ENCODE results near the gene STARD10.
"Not testable (repeated sequence)": the region's sequence is repeated elsewhere in the genome, so short reads cannot be mapped to it uniquely, and the experiment has no call there.

Gene STARD10

DNA sequence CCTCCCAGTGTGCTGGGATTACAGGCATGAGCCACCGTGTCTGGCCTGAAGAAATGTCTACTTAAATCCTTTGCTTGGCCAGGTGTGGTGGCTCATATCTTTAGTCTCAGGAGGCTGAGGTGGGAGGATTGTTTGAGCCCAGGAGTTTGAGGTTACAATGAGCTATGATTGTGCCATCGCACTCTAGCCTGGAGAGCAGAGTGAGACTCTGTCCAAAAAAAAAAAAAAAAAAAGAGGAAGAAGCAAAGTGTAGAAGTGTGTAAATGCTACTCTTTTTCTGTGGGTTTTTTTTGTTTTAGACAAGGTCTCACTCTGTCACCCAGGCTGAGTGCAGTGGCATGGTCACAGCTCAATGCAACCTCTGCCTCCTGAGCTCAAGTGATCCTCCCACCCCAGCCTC, 13.9 kb upstream of the STARD10 start:
- no peak for DNase-seq (ENCODE audit: low spot score)

DNA sequence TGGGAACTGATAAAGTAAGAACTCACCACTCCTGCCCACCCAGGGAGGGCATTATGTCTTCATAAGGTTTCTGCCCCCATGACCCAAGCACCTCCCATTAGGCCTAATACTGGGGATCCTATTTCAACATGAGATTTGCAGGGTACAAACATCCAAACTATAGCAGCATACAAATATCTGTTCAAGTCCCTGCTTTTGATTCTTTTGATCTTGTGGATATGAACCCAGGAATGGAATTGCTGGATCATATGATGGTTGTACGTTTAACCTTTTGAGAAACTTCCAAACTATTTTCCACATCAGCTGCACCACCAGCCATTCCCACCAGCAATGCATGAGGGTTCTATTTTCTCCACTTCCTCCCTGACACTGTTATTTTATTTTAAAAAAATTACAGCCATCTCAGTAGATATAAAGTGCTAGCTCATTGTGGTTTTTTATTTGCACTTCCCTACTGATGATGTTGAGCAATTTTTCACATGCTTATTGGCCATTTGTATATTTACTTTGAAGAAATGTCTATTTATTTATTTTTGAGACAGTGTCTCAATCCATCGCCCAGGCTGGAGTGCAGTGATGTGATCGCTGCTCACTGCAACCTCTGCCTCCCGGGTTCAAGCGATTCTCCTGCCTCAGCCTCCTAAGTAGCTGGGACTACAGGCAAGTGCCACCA, 13.3 kb upstream of the STARD10 start:
- no peak for DNase-seq (ENCODE audit: low spot score)

DNA sequence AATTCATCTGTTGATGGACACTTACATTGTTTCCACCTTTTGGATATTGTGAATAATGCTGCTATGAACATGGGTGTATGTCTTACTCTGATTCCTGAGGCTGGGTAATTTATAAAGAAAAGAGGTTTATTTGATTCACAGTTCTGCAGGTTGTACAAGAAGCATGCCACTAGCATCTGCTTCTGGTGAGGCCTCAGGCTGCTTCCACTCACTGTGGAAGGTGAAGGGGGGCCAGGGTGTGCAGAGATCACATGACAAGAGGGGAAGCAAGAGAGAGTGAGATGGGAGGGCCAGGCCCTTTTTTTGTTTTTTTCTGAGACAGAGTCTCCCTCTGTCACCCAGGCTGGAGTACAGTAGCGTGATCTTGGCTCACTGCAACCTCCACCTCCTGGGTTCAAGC, 12.5 kb upstream of the STARD10 start:
- DNase-seq (ENCODE audit: low spot score): not testable (repeated sequence)

DNA sequence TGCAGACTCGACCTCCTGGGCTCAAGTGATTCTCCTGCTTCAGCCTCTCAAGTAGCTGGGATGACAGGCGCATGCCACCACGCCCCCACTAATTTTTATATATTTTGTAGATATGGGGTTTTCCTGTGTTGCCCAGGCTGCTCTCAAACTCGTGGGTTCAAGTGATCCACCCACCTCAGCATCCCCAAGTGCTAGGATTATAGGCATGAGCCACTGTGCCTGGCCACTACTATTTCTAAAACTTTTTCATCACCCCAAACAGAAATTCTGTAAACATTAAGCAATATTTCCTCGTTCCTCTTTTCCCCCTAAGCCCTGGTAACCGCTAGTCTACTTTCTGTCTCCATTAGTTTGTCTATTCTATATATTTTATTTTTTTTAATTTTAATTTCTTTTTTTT, 11.4 kb upstream of the STARD10 start:
- DNase-seq (ENCODE audit: low spot score): no peak

DNA sequence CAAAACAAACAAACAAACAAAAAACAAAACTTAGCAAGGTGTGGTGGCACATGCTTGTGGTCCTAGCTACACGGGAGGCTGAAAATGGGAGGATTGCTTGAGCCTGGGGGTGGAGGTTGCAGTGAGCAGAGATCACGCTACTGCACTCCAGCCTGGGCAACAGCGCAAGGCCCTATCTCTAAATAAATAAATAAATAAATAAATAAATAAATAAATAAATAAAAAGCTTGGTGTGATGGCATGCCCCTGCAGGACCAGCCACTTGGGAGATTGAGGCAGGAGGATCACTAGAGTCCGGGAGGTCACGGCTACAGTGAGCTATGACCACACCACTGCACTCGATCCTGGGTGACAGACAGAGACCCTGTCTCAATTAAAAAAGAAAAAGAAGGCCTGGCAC, 9.0 kb upstream of the STARD10 start:
- no peak for DNase-seq (ENCODE audit: low spot score)

DNA sequence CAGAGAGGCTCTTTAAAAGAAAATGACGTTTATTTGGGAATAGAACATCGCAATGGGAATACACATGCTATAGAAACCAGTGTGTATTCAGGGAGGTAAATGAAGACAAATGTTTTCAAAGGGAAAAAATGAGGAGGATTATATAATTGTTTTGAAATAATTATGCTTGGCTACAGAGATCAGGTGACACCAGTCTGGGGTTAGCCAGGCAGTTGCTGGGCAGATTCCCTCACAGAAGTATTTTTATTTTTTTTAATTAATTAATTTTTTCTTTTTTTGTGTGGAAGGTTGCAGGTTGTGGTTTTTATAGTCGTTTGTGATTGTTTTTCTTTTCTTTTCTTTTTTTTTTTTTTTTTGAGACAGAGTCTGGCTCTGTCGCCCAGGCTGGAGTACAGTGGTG, 5.6 kb upstream of the STARD10 start:
- no peak for DNase-seq (ENCODE audit: low spot score)

DNA sequence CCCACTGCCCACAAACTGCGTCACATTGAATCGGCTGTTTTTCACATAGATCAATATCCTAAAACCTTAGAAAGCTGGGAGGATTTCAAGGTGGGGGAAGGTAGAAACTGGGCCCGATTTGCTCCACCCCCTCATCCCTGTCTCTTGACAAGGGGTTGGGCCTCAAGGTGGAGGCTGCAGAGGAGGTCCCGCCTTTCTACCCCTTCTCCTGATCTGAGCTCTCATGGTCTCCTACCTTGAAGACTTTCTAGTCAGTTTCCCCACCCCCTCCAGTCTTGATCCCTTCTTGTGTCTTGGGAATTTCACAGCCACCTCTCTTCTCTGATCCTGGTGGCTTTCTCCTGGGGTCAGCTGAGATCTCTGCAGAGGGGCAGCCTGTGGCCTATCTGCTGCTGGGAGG, 4.5 kb upstream of the STARD10 start:
- no peak for DNase-seq (ENCODE audit: low spot score)

DNA sequence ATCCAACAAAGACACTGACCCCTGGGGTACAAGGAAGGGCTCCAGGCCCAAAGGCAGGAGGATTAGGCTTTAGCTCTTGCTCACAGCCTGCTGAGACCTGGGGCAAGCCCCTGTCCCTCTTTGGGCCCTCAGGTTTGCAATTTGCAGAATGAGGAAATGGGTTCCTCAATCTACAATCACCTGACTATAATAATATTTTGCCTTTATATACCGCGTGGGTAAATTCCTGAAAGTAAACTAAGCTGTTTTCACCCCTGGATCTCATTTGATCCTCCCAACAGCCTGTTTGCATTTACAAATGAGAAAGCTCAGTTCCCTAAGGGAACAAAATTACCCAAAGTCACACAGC, 797 bp downstream of the STARD10 start:
- no peak for DNase-seq (ENCODE audit: low spot score)

DNA sequence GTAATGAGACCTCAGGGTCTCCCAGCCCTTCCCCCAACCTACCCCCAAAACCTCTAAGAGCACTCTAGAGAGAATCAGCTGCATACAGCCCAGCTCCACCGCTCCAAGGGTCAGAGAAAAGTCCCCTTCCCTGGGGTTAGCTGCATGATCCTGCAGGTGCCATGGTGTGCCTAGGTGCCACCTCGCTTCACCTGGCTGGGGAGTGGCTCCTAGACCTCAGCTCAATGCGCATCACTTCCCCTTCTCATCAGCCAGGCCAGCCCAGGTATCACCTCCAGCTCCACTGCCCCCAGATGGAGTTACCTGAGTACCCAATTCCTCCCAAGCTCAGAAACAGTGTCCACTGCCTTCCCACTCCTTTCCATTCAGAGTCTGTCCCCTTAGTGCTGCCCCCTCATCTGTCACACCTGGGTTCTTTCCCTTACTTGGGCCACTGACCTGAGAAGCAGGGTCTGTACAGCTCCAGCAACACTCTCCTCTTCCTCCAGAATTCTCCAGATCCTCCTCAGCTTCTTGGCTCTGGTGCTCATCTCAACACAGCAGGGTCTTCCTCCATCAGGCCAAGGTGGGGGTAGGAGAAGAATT, 1.3 kb downstream of the STARD10 start:
- DNase-seq (ENCODE audit: low spot score): no peak

DNA sequence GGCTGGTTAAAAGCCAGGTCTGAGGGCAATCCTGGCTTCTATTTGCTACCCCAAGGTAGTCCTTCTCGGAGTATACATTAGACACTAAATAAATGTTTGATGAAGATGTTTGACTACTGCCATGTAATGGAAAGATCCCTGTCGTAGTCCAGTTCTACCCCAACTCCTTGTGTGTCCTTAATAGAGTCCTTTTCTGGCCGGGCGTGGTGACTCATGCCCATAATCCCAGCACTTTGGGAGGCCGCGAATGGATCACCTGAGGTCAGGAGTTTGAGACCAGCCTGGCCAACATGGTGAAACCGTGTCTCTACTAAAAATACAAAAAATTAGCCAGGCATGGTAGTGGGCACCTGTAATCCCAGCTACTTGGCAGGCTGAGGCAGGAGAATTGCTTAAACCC, 2.6 kb downstream of the STARD10 start:
- DNase-seq (ENCODE audit: low spot score): not testable (repeated sequence)

DNA sequence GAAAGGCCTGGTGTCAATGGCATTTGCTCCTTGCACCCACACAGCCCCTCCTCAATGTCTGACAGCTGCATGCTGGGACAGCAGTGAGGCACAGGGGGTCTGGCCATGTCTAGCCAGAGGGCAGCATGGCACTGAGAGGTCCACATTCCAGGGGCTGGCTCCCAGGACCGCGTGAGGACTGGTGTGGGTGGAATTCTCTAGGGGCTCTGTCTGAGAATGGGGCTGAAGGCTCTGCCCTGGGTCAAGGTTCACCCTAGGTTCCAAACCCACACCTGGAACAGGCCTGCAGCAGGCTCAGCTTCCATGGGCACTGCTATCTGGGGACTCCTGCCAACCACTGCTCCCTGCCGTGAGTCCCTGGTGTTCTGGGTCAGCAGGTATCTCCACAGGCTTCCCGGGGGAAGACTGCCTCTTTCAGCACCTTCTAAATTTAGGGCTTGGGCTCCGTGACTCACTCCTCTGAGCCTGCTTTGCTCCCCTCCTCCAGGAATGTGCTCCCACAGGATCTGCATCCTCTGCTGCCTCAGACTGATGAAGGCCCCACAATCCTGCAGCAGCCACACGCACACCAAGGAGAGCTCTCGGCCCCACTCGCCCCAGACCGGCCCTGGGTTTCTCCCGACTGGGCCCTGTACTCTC, 4.2 kb downstream of the STARD10 start:
- no peak for DNase-seq (ENCODE audit: low spot score)

DNA sequence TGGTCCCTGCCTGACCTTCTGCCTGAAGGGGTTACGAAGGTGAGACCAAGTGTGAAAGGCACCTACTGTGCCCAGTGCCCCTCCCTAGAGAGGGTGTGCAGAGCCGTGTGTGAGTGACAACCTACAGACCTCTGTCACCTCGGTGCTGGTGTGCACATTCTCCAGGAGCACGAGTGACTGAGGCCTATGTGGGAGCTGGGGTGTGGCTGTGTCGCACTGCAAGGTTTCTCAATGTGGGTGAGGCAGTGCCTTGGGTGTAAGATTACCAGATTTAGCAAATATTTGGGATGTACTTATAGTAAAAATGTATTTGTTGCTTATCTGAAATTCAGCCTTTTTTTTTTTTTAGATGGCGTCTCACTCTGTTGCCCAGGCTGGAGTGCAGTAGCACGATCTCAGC, 5.6 kb downstream of the STARD10 start:
- DNase-seq (ENCODE audit: low spot score): no peak

DNA sequence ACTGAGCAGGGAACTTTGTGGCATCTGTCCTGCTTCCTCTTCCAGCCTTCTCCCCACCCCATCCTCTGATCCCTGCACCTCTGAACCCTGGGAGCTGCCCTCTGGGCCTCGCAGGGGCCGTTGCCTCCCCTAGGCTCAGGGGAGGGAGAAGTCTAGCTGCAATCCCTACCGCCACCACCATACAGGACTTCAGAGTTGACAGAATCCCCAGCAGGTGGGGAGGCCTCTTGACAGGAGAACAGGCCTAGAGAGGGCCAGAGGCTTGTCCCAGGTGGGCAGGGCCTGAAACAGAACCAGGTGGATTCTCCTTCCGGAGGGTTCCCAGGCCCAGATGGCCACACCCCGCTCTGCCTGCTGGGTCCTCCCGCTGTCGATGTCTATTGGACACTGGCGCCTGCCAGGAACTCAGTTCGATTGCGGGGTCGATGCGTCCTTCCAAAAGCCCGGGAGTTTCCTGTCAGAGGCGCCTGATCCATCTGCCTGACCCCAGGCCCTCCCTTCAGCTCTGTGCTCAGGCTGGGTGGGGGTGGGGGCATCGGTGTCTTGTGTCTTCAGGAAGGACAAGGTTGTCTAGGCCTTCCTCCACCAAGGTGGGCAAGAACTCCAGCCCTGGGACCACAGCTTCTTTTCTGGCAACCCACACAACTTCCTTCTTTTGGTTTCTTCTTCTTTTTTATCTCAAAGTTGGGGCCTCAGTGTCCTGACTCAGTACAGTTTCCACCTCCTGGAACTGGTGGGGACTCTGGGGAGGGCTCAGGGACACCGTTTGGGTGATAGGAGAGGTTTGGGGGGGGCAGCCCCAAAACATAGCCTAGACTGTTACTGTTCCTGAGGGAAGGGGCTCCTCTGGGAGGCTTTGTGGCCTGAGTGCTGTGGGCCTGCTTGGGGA, 6.4 kb downstream of the STARD10 start:
- no peak for DNase-seq (ENCODE audit: low spot score)

DNA sequence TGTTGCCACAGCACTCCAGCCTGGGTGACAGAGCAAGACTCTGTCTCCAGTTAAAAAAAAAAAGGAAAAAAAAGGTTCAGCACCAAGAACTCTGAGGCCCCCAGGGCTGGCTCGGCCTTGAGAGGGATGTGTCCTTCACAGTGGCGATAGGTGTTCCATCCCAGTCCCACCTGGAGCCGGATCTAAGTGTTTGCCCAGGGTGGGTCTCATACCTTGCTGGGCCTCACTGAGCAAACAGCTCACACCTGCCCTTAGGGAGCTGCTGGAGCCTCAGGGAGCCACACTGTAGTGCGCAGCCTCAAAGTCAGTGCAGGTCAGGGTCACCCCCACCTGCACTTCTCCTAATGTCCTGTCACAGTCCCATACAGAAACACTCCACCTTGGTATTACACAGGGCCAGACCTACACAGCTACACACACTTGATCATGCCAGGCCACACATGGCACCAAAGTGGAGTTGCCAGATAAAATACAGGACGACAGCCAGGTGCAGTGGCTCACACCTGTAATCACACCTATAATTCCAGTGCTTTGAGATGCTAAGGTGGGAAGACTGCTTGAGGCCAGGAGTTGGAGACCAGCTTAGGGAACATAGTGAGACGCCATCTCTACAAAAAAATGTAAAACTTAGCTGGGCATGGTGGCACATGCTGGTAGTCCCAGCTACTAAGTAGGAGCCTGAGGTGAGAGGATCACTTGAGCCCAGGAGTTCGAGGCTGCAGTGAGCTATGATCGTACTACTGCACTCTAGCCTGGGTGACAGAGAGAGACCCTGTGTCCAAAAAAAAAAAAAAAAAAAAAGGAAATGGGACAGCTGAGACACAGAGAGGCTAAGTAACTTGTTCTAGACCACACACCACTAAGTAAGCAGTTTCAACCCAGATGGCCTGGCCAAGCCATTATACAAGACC, 7.3 kb downstream of the STARD10 start:
- DNase-seq (ENCODE audit: low spot score): no peak

DNA sequence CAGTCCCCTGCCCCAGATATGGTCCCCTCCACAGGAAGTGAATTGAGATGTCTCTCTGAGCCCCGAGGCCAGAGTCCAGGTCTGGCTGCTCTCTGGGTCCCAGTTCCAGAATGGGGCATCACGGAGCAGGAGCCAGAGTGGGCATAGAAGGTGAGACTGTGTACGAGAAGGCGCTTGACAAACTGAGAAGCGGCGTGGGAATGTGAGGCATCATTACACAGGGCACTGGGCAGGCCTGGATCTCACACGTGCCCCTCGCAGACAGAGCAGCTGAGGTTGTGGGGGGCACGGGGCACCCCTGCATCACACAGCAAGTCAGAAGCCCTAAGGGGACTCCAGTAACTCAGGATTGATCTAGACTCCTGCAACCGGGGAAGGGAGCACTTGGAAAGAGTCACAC, 9.2 kb downstream of the STARD10 start:
- DNase-seq (ENCODE audit: low spot score): no peak

DNA sequence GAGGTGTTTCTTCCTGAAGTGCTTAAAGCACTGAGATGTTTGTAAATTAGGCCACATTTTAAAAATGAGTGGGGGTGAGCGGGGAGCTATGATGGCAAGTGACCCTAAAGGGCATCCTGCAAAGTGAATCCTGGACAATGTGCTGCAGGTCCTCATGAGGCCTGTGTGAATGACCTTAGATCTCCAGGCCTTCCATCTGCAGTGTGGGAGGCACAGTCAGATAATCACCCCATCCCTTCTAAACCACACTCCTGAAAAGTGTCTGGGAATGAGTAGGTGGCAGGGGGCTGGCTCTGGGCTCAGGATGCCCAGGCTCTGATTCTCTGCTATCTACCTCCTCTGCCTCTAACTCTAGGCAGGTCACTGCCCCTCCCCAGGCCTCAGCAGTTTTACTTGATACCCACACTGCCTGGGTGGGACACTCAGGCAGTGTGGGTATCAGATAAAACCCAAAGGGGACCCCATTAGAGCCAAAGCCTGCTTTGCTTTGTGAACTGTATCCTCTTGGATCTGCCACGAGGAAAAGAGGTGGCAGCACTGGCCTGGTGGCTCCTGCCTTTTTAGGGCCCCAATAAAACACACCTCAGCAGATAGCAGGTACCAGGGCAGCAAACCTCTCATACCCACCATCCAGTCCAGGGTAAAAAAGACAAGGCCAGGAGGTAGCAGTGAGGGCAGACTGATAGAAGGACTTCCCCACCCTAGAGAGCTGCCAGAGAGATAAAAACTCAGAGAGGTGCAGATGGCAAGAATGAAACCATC, 10.5 kb downstream of the STARD10 start:
- no peak for DNase-seq (ENCODE audit: low spot score)

DNA sequence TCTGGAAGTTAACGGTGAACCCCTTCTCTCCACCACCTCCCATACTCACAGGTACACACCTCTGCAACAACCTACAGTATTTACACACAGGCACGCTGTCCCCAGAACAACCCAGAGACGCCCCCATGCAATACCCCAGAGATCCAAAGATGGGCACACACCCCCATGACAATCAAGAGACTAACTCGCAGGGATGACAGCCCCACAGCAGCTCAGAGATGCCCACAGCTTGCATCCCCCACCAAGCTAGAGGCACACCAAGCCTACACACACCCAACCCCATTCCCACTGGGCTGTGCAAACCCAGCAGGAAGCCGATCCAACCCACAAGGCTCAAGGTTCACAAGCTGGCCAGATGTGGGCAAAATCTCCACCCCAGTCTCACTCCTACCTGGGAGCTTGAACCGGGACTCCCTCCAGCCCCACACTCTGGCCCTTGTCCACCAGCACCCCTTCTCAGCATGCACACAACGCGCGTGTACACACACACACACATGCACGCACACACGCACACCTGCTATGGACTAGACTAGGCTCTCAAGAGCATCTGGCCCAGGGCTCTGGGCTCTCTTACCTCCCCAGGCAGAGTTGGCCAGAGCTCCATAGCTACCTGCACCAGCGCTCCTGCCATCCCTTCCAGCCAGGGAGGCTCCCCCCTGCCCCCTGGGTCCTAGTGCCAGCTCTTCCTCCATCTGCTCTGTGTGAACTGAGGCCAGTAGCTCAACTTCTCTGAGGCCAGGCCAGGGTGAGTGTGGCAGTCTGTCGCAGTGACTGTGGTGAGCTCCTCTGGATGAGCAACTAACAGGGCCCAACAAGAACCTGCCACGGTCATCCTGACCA, 11.5 kb downstream of the STARD10 start:
- DNase-seq (ENCODE audit: low spot score): no peak

DNA sequence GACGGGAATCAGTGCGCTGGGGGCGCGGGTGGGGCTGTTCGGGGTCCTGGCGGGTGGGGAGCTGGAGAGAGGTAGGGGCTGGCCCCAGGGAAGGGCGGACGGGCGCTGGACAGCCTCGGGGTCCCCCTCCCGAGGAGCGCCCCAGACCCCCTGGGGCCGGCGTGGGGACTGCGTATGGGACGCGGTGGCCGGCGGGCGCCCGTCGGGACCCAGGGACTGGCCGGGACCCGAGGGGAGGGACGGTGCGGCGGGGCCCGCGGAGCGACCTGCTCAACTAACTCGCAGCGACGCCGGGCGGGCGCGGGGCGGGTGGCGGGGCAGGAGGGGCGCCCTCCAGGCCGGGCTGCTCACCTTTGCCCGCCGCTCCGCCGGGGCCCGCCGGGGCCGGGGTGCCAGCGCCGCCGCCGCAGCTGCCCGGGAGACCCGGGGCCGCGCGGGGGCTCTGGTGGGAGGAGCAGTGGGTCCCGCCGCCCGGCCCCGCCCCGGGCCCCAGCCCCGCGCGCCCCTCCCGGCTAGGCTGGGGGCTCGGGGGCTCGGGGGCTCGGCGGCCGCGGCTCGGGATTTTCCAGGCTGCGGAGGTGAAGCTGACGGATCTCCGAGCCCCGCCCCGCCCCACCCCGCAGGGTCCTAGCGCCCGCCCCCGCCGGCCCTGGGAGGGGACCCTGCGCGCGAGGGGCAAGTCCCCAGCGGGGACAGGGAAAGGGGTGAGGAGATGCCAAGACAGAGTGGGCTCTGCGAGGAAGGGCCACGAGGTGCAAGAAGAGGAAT, 12.3 kb downstream of the STARD10 start:
- peak; percentile 15 for DNase-seq (ENCODE audit: low spot score)

DNA sequence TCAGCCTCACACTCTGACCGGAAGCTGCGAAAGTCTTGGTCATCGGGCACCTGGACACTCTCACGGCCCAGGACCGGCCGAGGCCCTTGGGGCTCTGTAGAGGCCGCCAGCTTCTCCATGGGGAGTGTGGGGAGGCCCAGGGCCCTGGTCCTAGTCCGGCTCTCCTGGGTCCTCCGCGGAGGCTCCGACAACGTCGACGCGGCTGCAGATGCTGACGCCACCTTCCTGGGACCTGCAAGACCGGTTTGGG, 12.9 kb downstream of the STARD10 start:
- no peak for DNase-seq (ENCODE audit: low spot score)
